Right cardiac atrium (tissue), 5 donors: Measurements from ENCODE around the gene UTP15. TPM values are rescaled to one million over a fixed set of nuclear protein-coding genes. Genes with fewer than 3 reads are reported as not detected.
A peak's percentile ranks its signal among the peaks of the same experiment; 100 is the strongest.

Experiments
- ATAC-seq, 2 donors: fragments of 200-7000 bp; cut with Tn5 transposase; one replicate each; pipeline versions ENCODE4 v1.8.0 to v1.9.1; 2020; ENCODE audit warnings: moderate library complexity in 2 of 2, mild to moderate bottlenecking in 1 of 2
- DNase-seq, 3 donors: peaks; one replicate each; pipeline ENCODE4 v3.0.0-alpha.2; 2020
- H3K27ac ChIP-seq: one replicate; pipeline ENCODE4 v1.5.1; 2013; ENCODE audit warnings: mild to moderate bottlenecking, low read length, control low read depth, moderate library complexity
- H3K27me3 ChIP-seq: one replicate; pipeline ENCODE4 v1.6.1; 2013; ENCODE audit not compliant: control insufficient read depth, insufficient read depth
- H3K4me1 ChIP-seq: one replicate; pipeline ENCODE4 v1.6.1; 2013; ENCODE audit warnings: low read length; ENCODE audit not compliant: control insufficient read depth, insufficient read depth
- H3K4me3 ChIP-seq: one replicate; pipeline ENCODE4 v1.5.1; 2013; ENCODE audit warnings: low read length, control low read depth
- H3K9me3 ChIP-seq: one replicate; pipeline ENCODE4 v1.6.1; 2013; ENCODE audit warnings: low read length; ENCODE audit not compliant: control insufficient read depth
- WGBS: extraction: QIAGEN DNeasy Blood & Tissue Kit; methylation state at CpG from one replicate; pipeline ENCODE4 v1.1.7; 2013; 5-methylcytosine and 5-hydroxymethylcytosine counted together
- intact Hi-C, 4 donors: fragments of 100-400 bp; cut with DNase I; formaldehyde crosslinking; loops; one replicate each; pipeline versions ENCODE4 v1.11.0 to v1.14.0; 2022 to 2023
- polyA plus RNA-seq: library from polyadenylated mRNA; stranded (reverse); fragments of 200-250 nt; gene quantifications from one replicate; pipeline ENCODE4 v1.2.3, GENCODE V29; 2013
- total RNA-seq, 4 donors: library from RNA; stranded (reverse); fragmentation: NEBNext Ultra II Directional; extraction: Animal tissue kit (Norgen Biotek cat#: 25700); gene quantifications; one replicate each; pipeline ENCODE4 v1.2.1, GENCODE V29; 2021
- donor health status: healthy with polysubstance abuse.
- donor health status: DM: no; HTN: yes; CAD: no.
- donor health status: DM: no; HTN: no; CAD: no.
- donor health status: DM: no; HTN: yes; CAD: no; lungs with severe emphysema.
- donor health status: DM: yes; HTN: yes; CAD: no.

UTP15 gene
- total and polyA plus RNA-seq, 5 donors = 3.4 to 13.4 (median 11.5) TPM

GRCh38 chr5:73534971-73535370 lies 30.6 kb upstream of the UTP15 start:
- no peaks in the 10 kb centered on the region for H3K4me1 ChIP-seq
- H3K27ac ChIP-seq = no peak overlapping the region
- ATAC-seq = no peak
- H3K4me3 ChIP-seq = no peak overlapping the region
- WGBS = 94% methylated on average over 2 of the region's 2 CpGs
- no peaks in the 10 kb centered on the region for H3K27me3 ChIP-seq
- DNase-seq = no peak
- intact Hi-C loops = no loop called here
- no peaks in the 10 kb centered on the region for H3K9me3 ChIP-seq

- intact Hi-C loops = no loop called here
- no peak for ATAC-seq
- H3K27me3 ChIP-seq = no peaks in the 10 kb centered on the region
- no peak overlapping the region for H3K27ac ChIP-seq
- no peak for DNase-seq
- no peaks in the 10 kb centered on the region for H3K4me1 ChIP-seq
- no peaks in the 10 kb centered on the region for H3K9me3 ChIP-seq
- no peak overlapping the region for H3K4me3 ChIP-seq
- 75% methylated on average over 2 of the region's 2 CpGs for WGBS
Observed at GRCh38 chr5:73539730-73540129, 25.8 kb upstream of the UTP15 start.

- H3K27ac ChIP-seq = no peak overlapping the region
- no peaks in the 10 kb centered on the region for H3K9me3 ChIP-seq
- no peaks in the 10 kb centered on the region for H3K4me1 ChIP-seq
- no peaks in the 10 kb centered on the region for H3K27me3 ChIP-seq
- ATAC-seq (no peak), DNase-seq (no peak)
- intact Hi-C loops = no loop called here
- 53% methylated on average over 3 of the region's 3 CpGs for WGBS
- H3K4me3 ChIP-seq = no peak overlapping the region
Observed at GRCh38 chr5:73540192-73540591, 25.4 kb upstream of the UTP15 start.

- Histone ChIP-seq H3K27ac (no peak overlapping the region), H3K27me3 (no peaks in the 10 kb centered on the region), H3K9me3 (no peaks in the 10 kb centered on the region), H3K4me1 (no peaks in the 10 kb centered on the region), H3K4me3 (no peak overlapping the region)
- intact Hi-C loops = no loop called here
- DNase-seq (no peak), ATAC-seq (no peak)
- 54% methylated on average over 4 of the region's 4 CpGs for WGBS
Observed at GRCh38 chr5:73542020-73542419, 23.5 kb upstream of the UTP15 start.

GRCh38 chr5:73544429-73545402 lies 20.8 kb upstream of the UTP15 start:
- no peaks in the 10 kb centered on the region for H3K27me3 ChIP-seq
- no peaks in the 10 kb centered on the region for H3K4me1 ChIP-seq
- 63% methylated on average over 9 of the region's 9 CpGs for WGBS
- H3K27ac ChIP-seq = no peak overlapping the region
- DNase-seq (no peak), ATAC-seq (peak; percentile 64 to 79)
- no peaks in the 10 kb centered on the region for H3K9me3 ChIP-seq
- intact Hi-C loops = no loop called here
- H3K4me3 ChIP-seq = no peak overlapping the region

- no peak for DNase-seq
- Histone ChIP-seq H3K9me3 (no peaks in the 10 kb centered on the region), H3K4me3 (no peak overlapping the region), H3K27me3 (no peaks in the 10 kb centered on the region), H3K4me1 (no peaks in the 10 kb centered on the region), H3K27ac (no peak overlapping the region)
- intact Hi-C loops = no loop called here
- WGBS = 67% methylated on average over 1 of the region's 1 CpG
- ATAC-seq = no peak
Observed at GRCh38 chr5:73545403-73545779, 20.2 kb upstream of the UTP15 start.

GRCh38 chr5:73550016-73550415 lies 15.5 kb upstream of the UTP15 start:
- DNase-seq (no peak), ATAC-seq (no peak)
- 78% methylated on average over 1 of the region's 1 CpG for WGBS
- Histone ChIP-seq H3K9me3 (no peaks in the 10 kb centered on the region), H3K4me1 (no peaks in the 10 kb centered on the region), H3K4me3 (no peak overlapping the region), H3K27ac (no peak overlapping the region), H3K27me3 (no peaks in the 10 kb centered on the region)
- intact Hi-C loops = no loop called here

GRCh38 chr5:73552642-73553041 lies 12.9 kb upstream of the UTP15 start:
- Histone ChIP-seq H3K4me1 (no peaks in the 10 kb centered on the region), H3K27me3 (no peaks in the 10 kb centered on the region), H3K27ac (no peak overlapping the region), H3K4me3 (no peak overlapping the region), H3K9me3 (no peaks in the 10 kb centered on the region)
- ATAC-seq = no peak
- intact Hi-C loops = no loop called here
- DNase-seq = no peak

- Histone ChIP-seq H3K27ac (no peak overlapping the region), H3K9me3 (no peaks in the 10 kb centered on the region), H3K4me1 (no peaks in the 10 kb centered on the region), H3K27me3 (no peaks in the 10 kb centered on the region), H3K4me3 (no peak overlapping the region)
- WGBS = 86% methylated on average over 1 of the region's 1 CpG
- ATAC-seq = no peak
- no peak for DNase-seq
- intact Hi-C loops = no loop called here
Observed at GRCh38 chr5:73558950-73559349, 6.6 kb upstream of the UTP15 start.

- peak overlapping the region; percentile 91 for H3K4me3 ChIP-seq
- no peaks in the 10 kb centered on the region for H3K9me3 ChIP-seq
- 34% methylated on average over 3 of the region's 3 CpGs for WGBS
- DNase-seq (no peak), ATAC-seq (no peak)
- intact Hi-C loops = no loop called here
- no peaks in the 10 kb centered on the region for H3K4me1 ChIP-seq
- H3K27me3 ChIP-seq = no peaks in the 10 kb centered on the region
- H3K27ac ChIP-seq = no peak overlapping the region
Observed at GRCh38 chr5:73564018-73564417, 1.5 kb upstream of the UTP15 start.

- peak in 1 of 2 donors; percentile 10 for ATAC-seq
- no peaks in the 10 kb centered on the region for H3K9me3 ChIP-seq
- no peak for DNase-seq
- WGBS = 2% methylated on average over 9 of the region's 9 CpGs
- peak overlapping the region; percentile 98 for H3K27ac ChIP-seq
- H3K27me3 ChIP-seq = no peaks in the 10 kb centered on the region
- intact Hi-C loops = no loop called here
- H3K4me3 ChIP-seq = peak overlapping the region; percentile 91
- H3K4me1 ChIP-seq = no peaks in the 10 kb centered on the region
Observed at GRCh38 chr5:73564675-73565074, 868 bp upstream of the UTP15 start.
